Gastroesophageal sphincter (tissue), 4 donors: ENCODE measurements around the gene MAP3K4. TPM values are rescaled to one million over a fixed set of nuclear protein-coding genes. Genes with fewer than 3 reads are reported as not detected.

Experiments used
- ATAC-seq: fragments of 150-250 bp; one replicate; pipeline ENCODE4 v1.9.1; 2016; ENCODE audit warnings: mild to moderate bottlenecking, moderate library complexity
- H3K27ac ChIP-seq, 4 donors: fragments of 200-600 bp; sonication (generic) in 3 of 4; 1 replicate in 3 of 4; 2 replicates in 1 of 4; pipeline ENCODE4 v1.5.1; 2016 to 2019
- H3K27me3 ChIP-seq: fragments of 200-600 bp; sonication (generic); one replicate; pipeline ENCODE4 v1.5.1; 2019
- H3K36me3 ChIP-seq, 2 donors: fragments of 200-600 bp; sonication (generic); one replicate each; pipeline ENCODE4 v1.5.1; 2019; ENCODE audit warnings: control low read depth in 1 of 2
- H3K4me1 ChIP-seq, 3 donors: fragments of 200-600 bp; sonication (generic); 1 replicate in 2 of 3; 2 replicates in 1 of 3; pipeline ENCODE4 v1.5.1; 2016 to 2019; ENCODE audit warnings: control low read depth in 2 of 3
- H3K4me3 ChIP-seq, 2 donors: fragments of 200-600 bp; sonication (generic); one replicate each; pipeline ENCODE4 v1.5.1; 2019; ENCODE audit warnings: mild to moderate bottlenecking in 1 of 2, moderate library complexity in 1 of 2
- H3K9me3 ChIP-seq, 3 donors: fragments of 200-600 bp; sonication (generic); one replicate each; pipeline ENCODE4 v1.5.1; 2017 to 2019; ENCODE audit warnings: control low read depth in 2 of 3
- CTCF ChIP-seq, 4 experiments: fragments of 200-600 bp in 2 of 4; fragments of 450-650 bp in 2 of 4; sonication (generic) in 1 of 4; IDR thresholded peaks; one replicate each; pipeline ENCODE4 v1.5.1; 2017 to 2019; ENCODE audit warnings: antibody characterized with exemption in 4 of 4, mild to moderate bottlenecking in 2 of 4, moderate library complexity in 2 of 4
- EP300 ChIP-seq: sonication (generic); formaldehyde crosslinking; IDR thresholded peaks from one replicate; pipeline ENCODE4 v1.6.1; 2017; ENCODE audit warnings: antibody characterized with exemption, mild to moderate bottlenecking
- POLR2A ChIP-seq, 2 donors: fragments of 450-650 bp; IDR thresholded peaks; one replicate each; pipeline ENCODE4 v1.6.1; 2017; ENCODE audit warnings: antibody characterized with exemption in 2 of 2, mild to moderate bottlenecking in 2 of 2, moderate library complexity in 1 of 2
- POLR2AphosphoS5 ChIP-seq: sonication (generic); formaldehyde crosslinking; IDR thresholded peaks from one replicate; pipeline ENCODE4 v1.6.1; 2017; ENCODE audit warnings: antibody characterized with exemption
- WGBS, 2 donors: methylation state at CpG; one replicate each; pipeline ENCODE4 v1.1.5; 2018; ENCODE audit warnings: low coverage in 1 of 2; 5-methylcytosine and 5-hydroxymethylcytosine counted together
- total RNA-seq, 4 donors: library from RNA; depleted of rRNA; stranded (reverse); fragments of >200 nt; gene quantifications; one replicate each; pipeline ENCODE4 v1.1.0, GENCODE V29; 2016

MAP3K4 gene
- total RNA-seq, 4 donors from 2014 or later: 23.0 to 29.3 (median 26.8) TPM

- Histone ChIP-seq H3K27me3 (no peaks in the 10 kb centered on the region), H3K4me1 (no peaks in the 10 kb centered on the region), H3K36me3 (peaks cover 0 to 62% of the 10 kb centered on the region in 2 donors), H3K27ac (no peak overlapping the region), H3K9me3 (peaks cover 0 to 31% (median 0%) of the 10 kb centered on the region in 3 donors), H3K4me3 (no peak overlapping the region)
- TF ChIP-seq POLR2A (IDR thresholded peaks at IDR 0.05): no peak
- no peak for TF ChIP-seq POLR2AphosphoS5
- TF ChIP-seq EP300: no peak
- TF ChIP-seq CTCF (IDR thresholded peaks at IDR 0.05): no peak
- WGBS, 2 donors: 64 to 69% methylated on average over 2 of the region's 2 CpGs
- ATAC-seq: no peak
Observed at GRCh38 chr6:161125591-161125990, 134.0 kb downstream of the MAP3K4 start.

DNA sequence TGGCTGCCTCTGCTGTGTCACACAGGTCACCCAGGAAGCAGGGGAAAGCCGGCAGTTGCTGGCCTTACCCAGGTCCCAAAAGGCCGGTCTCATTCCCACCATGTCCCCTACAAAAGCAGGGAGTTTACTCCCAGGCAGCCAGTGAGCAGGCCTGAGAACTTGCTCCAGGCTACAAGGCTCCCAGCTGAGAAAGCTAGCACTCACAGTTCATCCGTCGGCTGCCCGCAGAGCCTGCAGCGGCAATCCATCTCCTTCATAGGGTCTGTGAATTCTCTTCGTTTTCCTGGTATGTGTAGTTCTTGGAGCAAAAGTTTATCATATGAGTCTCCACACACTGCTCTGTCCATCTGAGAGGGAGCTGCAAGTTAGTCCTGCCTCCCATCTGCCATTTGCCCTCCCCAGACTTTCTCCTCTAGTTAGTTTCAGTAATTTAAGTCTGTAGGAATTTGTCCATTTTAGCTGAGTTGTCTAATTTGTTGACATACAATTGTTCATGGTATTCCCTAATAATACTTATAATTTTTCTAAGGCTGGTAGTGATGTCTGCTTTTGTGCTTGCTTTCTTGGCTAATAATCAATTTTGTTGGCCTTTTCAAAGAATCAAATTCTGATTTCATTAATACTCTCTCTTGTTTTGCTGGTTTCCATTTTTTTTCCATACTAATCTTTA lies 135.6 kb downstream of the MAP3K4 start:
- Histone ChIP-seq H3K27me3 (no peaks in the 10 kb centered on the region), H3K4me3 (no peak overlapping the region), H3K9me3 (peaks cover 0 to 21% (median 0%) of the 10 kb centered on the region in 3 donors), H3K27ac (no peak overlapping the region), H3K36me3 (peaks cover 0 to 56% of the 10 kb centered on the region in 2 donors), H3K4me1 (no peaks in the 10 kb centered on the region)
- WGBS, 2 donors: 93 to 94% methylated on average over 5 to 6 of the region's 7 CpGs
- ATAC-seq: no peak
- TF ChIP-seq POLR2AphosphoS5: no peak
- no peak for TF ChIP-seq CTCF (IDR thresholded peaks at IDR 0.05)
- no peak for TF ChIP-seq EP300
- TF ChIP-seq POLR2A (IDR thresholded peaks at IDR 0.05): no peak

GRCh38 chr6:161128230-161128629 lies 136.7 kb downstream of the MAP3K4 start:
- WGBS, 2 donors: 94 to 100% methylated on average over 2 of the region's 2 CpGs
- TF ChIP-seq POLR2A (IDR thresholded peaks at IDR 0.05) (no peak), CTCF (IDR thresholded peaks at IDR 0.05) (no peak), EP300 (no peak), POLR2AphosphoS5 (no peak)
- ATAC-seq: no peak

DNA sequence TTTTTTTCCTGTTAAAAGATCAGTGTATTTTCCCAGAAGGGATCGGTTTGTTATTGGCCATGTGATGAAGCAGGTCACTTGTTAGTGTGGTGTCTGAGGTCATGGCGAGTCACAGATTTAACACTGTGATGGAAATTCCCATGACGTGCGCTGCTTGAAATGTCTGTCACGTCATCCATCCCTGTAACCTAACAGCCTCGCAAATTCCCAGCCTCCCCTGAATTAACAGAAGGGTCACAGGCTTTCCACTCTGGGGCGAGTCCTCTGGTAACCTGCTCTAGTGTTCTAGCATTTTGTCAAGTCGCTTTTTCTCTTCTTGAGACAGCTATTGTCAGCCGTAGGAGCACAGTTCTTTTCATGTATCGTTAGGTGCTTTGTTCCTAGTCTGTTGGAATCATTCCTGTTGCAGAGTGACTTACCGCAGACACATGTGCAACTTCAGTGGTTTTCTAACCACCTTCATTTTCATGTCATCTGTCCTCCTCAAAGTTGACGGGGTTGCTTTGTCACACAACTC lies 137.2 kb downstream of the MAP3K4 start:
- 78 to 88% methylated on average over 7 to 11 of the region's 12 CpGs for WGBS, 2 donors
- no peak overlapping the region for H3K4me3 ChIP-seq
- no peak for TF ChIP-seq POLR2A (IDR thresholded peaks at IDR 0.05)
- no peaks in the 10 kb centered on the region for H3K27me3 ChIP-seq
- H3K27ac ChIP-seq: no peak overlapping the region
- no peaks in the 10 kb centered on the region for H3K4me1 ChIP-seq
- peaks cover 0 to 54% of the 10 kb centered on the region in 2 donors for H3K36me3 ChIP-seq
- ATAC-seq: no peak
- H3K9me3 ChIP-seq: peaks cover 0 to 8% (median 0%) of the 10 kb centered on the region in 3 donors

More at GRCh38 chr6:161128230-161128629, 136.7 kb downstream of the MAP3K4 start:
- Histone ChIP-seq H3K27me3 (no peaks in the 10 kb centered on the region), H3K36me3 (peaks cover 0 to 54% of the 10 kb centered on the region in 2 donors), H3K27ac (no peak overlapping the region), H3K4me3 (no peak overlapping the region), H3K9me3 (peaks cover 0 to 13% (median 0%) of the 10 kb centered on the region in 3 donors), H3K4me1 (no peaks in the 10 kb centered on the region)

- peaks cover 0 to 64% of the 10 kb centered on the region in 2 donors for H3K36me3 ChIP-seq
- H3K4me3 ChIP-seq: no peak overlapping the region
- no peak for TF ChIP-seq POLR2A (IDR thresholded peaks at IDR 0.05)
- TF ChIP-seq POLR2AphosphoS5: no peak
- no peak for TF ChIP-seq EP300
- no peak for TF ChIP-seq CTCF (IDR thresholded peaks at IDR 0.05)
- 40 to 87% methylated on average over 1 to 3 of the region's 7 CpGs for WGBS, 2 donors
- H3K27ac ChIP-seq: no peak overlapping the region
- H3K4me1 ChIP-seq: no peaks in the 10 kb centered on the region
- no peaks in the 10 kb centered on the region for H3K9me3 ChIP-seq
- no peaks in the 10 kb centered on the region for H3K27me3 ChIP-seq
- ATAC-seq: no peak
Observed at GRCh38 chr6:161130541-161130940, 139.0 kb downstream of the MAP3K4 start.
